B cell (primary cell): ENCODE data around the gene TGM6. TPM values are rescaled to one million over a fixed set of nuclear protein-coding genes. Genes with fewer than 3 reads are reported as not detected.

ENCODE experiments used
- ATAC-seq: fragments of 200-7000 bp; cut with Tn5 transposase; one replicate; pipeline ENCODE4 v1.10.0; 2021; ENCODE audit warnings: low read depth, mild to moderate bottlenecking, moderate number of reproducible peaks, moderate library complexity
- CTCF ChIA-PET: fragments of 350-600 bp; sonication (Branson Sonifier 250); formaldehyde crosslinking; loops from one replicate; lab custom pipeline; 2021; ENCODE audit warnings: antibody characterized with exemption, inconsistent platforms; lab: Charles Lee
- POLR2A ChIA-PET: fragments of 350-600 bp; sonication (Branson Sonifier 250); formaldehyde crosslinking; loops from one replicate; lab custom pipeline; 2021; ENCODE audit warnings: antibody characterized with exemption; lab: Charles Lee
- DNase-seq: peaks from one replicate; pipeline ENCODE4 v3.0.0; 2013
- H2AFZ ChIP-seq: 2 replicates; pipeline ENCODE4 v1.6.1; 2012; ENCODE audit warnings: mild to moderate bottlenecking, low read depth, low read length; ENCODE audit not compliant: insufficient read depth, poor library complexity, severe bottlenecking
- H3K27ac ChIP-seq, 2 donors: 1 replicate in 1 of 2; 2 replicates in 1 of 2; pipeline ENCODE4 v1.5.1; 2012 to 2013; ENCODE audit warnings: low read length in 2 of 2, mild to moderate bottlenecking in 2 of 2, moderate library complexity in 1 of 2
- H3K27me3 ChIP-seq, 4 experiments: fragments of 200-600 bp in 1 of 4; sonication (generic) in 1 of 4; replicated peaks in 1 of 4; 1 replicate in 2 of 4; 2 replicates in 2 of 4; pipeline versions ENCODE4 v1.6.1 to v1.7.0; 2013 to 2016; ENCODE audit warnings: low read length in 3 of 4, mild to moderate bottlenecking in 2 of 4, mixed read lengths in 1 of 4, moderate library complexity in 1 of 4; ENCODE audit not compliant: insufficient read depth in 4 of 4, control insufficient read depth in 3 of 4; ENCODE audit errors: control extremely low read depth in 1 of 4
- H3K36me3 ChIP-seq, 2 experiments: replicated peaks in 1 of 2; 1 replicate in 1 of 2; 2 replicates in 1 of 2; pipeline versions ENCODE4 v1.6.1 to v1.7.1; 2013; ENCODE audit warnings: low read length in 1 of 2; ENCODE audit not compliant: insufficient read depth in 2 of 2, control insufficient read depth in 1 of 2; ENCODE audit errors: control extremely low read depth in 1 of 2, extremely low read depth in 1 of 2
- H3K4me1 ChIP-seq, 2 donors: fragments of 200-600 bp in 1 of 2; sonication (generic) in 1 of 2; 1 replicate in 1 of 2; 2 replicates in 1 of 2; pipeline versions ENCODE4 v1.5.1 to v1.6.1; 2013 to 2017; ENCODE audit warnings: low read length in 2 of 2; ENCODE audit not compliant: control insufficient read depth in 2 of 2, insufficient read depth in 2 of 2
- H3K4me2 ChIP-seq: replicated peaks from 2 replicates; pipeline ENCODE3; 2012; ENCODE audit warnings: mild to moderate bottlenecking, low read depth, low read length; ENCODE audit not compliant: poor library complexity, severe bottlenecking
- H3K4me3 ChIP-seq, 5 experiments: fragments of 200-600 bp in 1 of 5; sonication (generic) in 1 of 5; 1 replicate in 3 of 5; 2 replicates in 2 of 5; pipeline versions ENCODE4 v1.5.1 to v1.7.0; 2011 to 2016; ENCODE audit warnings: low read length in 4 of 5, mild to moderate bottlenecking in 4 of 5, low read depth in 2 of 5, control low read depth in 1 of 5, moderate library complexity in 1 of 5; ENCODE audit not compliant: insufficient read depth in 1 of 5; ENCODE audit errors: control extremely low read depth in 1 of 5, extremely low read depth in 1 of 5
- H3K79me2 ChIP-seq: fragments of 200-600 bp; sonication (generic); one replicate; pipeline ENCODE4 v1.6.0; 2016; ENCODE audit warnings: low read length; ENCODE audit not compliant: control insufficient read depth, insufficient read depth
- H3K9ac ChIP-seq: fragments of 200-600 bp; sonication (generic); 2 replicates; pipeline ENCODE4 v1.6.1; 2017; ENCODE audit warnings: mild to moderate bottlenecking, low read length, moderate library complexity
- H3K9me3 ChIP-seq, 3 donors: one replicate each; pipeline versions ENCODE4 v1.6.1 to v1.7.1; 2013; ENCODE audit warnings: low read length in 2 of 3; ENCODE audit not compliant: control insufficient read depth in 2 of 3, insufficient read depth in 1 of 3; ENCODE audit errors: control extremely low read depth in 1 of 3
- H4K20me1 ChIP-seq: 2 replicates; pipeline ENCODE4 v1.6.0; 2012; ENCODE audit warnings: mild to moderate bottlenecking, low read length; ENCODE audit not compliant: insufficient read depth, control insufficient read depth, poor library complexity, severe bottlenecking
- H3K27ac Mint-ChIP-seq: one replicate; pipeline ENCODE4 v1.8.0; 2021; ENCODE audit warnings: mixed read lengths
- H3K27me3 Mint-ChIP-seq: one replicate; pipeline ENCODE4 v1.8.0; 2021; ENCODE audit warnings: mixed read lengths
- H3K4me1 Mint-ChIP-seq: one replicate; pipeline ENCODE4 v1.8.0; 2021; ENCODE audit warnings: mixed read lengths
- H3K4me3 Mint-ChIP-seq: one replicate; pipeline ENCODE4 v1.8.0; 2021; ENCODE audit warnings: mixed read lengths
- H3K9me3 Mint-ChIP-seq: one replicate; pipeline ENCODE4 v1.8.0; 2022; ENCODE audit warnings: mixed read lengths; ENCODE audit not compliant: insufficient read depth
- CTCF ChIP-seq: fragments of 200-600 bp; IDR thresholded peaks from one replicate; pipeline ENCODE4 v1.8.0; 2022; ENCODE audit warnings: antibody characterized with exemption, mild to moderate bottlenecking
- EZH2 ChIP-seq: IDR thresholded peaks from 2 replicates; pipeline ENCODE4 v1.6.1; 2012; ENCODE audit warnings: borderline replicate concordance, low read depth, mild to moderate bottlenecking, moderate library complexity, low read length; ENCODE audit not compliant: insufficient read depth, poor library complexity, severe bottlenecking
- WGBS: methylation state at CpG from one replicate; pipeline ENCODE4 v1.1.5; 2013; ENCODE audit warnings: missing lambda C conversion rate; ENCODE audit not compliant: insufficient coverage; 5-methylcytosine and 5-hydroxymethylcytosine counted together
- intact Hi-C: fragments of 100-400 bp; cut with micrococcal nuclease; formaldehyde crosslinking; loops from one replicate; pipeline ENCODE4 v1.10.0; 2022
- polyA plus RNA-seq: library from polyadenylated mRNA; depleted of rRNA; stranded (reverse); fragments of >200 nt; gene quantifications from 2 replicates; pipeline ENCODE4 v1.2.3, GENCODE V29; 2012
- total RNA-seq, 2 donors: library from RNA; stranded (reverse); fragments of 120-200 nt in 1 of 2; gene quantifications; 1 replicate in 1 of 2; 2 replicates in 1 of 2; pipeline versions ENCODE4 v1.2.3 to v1.2.4, GENCODE V29; 2013 to 2022

Gene TGM6
- total and polyA plus RNA-seq, 2 donors (not counting 1 experiment from before 2014, with no cell fraction given): not detected

- Mint-ChIP-seq H3K4me1 (no peaks in the 10 kb centered on the region), H3K4me3 (no peak overlapping the region), H3K27me3 (peaks cover 15% of the 10 kb centered on the region), H3K9me3 (peaks cover 7% of the 10 kb centered on the region), H3K27ac (no peak overlapping the region)
- Histone ChIP-seq H4K20me1 (no peaks in the 10 kb centered on the region), H3K4me2 (no peak overlapping the region), H2AFZ (no peak overlapping the region), H3K27me3 (peaks cover 0 to 4% (median 3%) of the 10 kb centered on the region in 4 experiments), H3K36me3 (no peaks in the 10 kb centered on the region), H3K9ac (no peak overlapping the region), H3K4me3 (no peak overlapping the region), H3K9me3 (peaks cover 0 to 11% (median 3%) of the 10 kb centered on the region in 3 donors), H3K79me2 (no peaks in the 10 kb centered on the region), H3K4me1 (no peaks in the 10 kb centered on the region), H3K27ac (no peak overlapping the region)
- ATAC-seq: no peak
- POLR2A ChIA-PET: no interaction called here
- CTCF ChIA-PET: no interaction called here
- no peak for DNase-seq
- no peak for TF ChIP-seq EZH2
- no peak for TF ChIP-seq CTCF
- no CpG with 5 or more reads among the region's 2 CpGs for WGBS
- intact Hi-C loops: no loop called here
Observed at GRCh38 chr20:2363187-2363586, 17.5 kb upstream of the TGM6 start.

- H3K27ac Mint-ChIP-seq: no peak overlapping the region
- H3K4me1 ChIP-seq: no peaks in the 10 kb centered on the region
- H3K9me3 Mint-ChIP-seq: peaks cover 9% of the 10 kb centered on the region
- POLR2A ChIA-PET: no interaction called here
- H3K27me3 Mint-ChIP-seq: peaks cover 19% of the 10 kb centered on the region
- no peak overlapping the region for H3K27ac ChIP-seq
- H3K4me3 ChIP-seq: no peak overlapping the region
- CTCF ChIA-PET: no interaction called here
- peaks cover 0 to 12% (median 3%) of the 10 kb centered on the region in 3 donors for H3K9me3 ChIP-seq
- no peaks in the 10 kb centered on the region for H4K20me1 ChIP-seq
- intact Hi-C loops: no loop called here
- H3K27me3 ChIP-seq: peaks cover 0 to 4% (median 3%) of the 10 kb centered on the region in 4 experiments
- H3K4me2 ChIP-seq: no peak overlapping the region
- TF ChIP-seq CTCF: no peak
- TF ChIP-seq EZH2: no peak
- H3K4me1 Mint-ChIP-seq: no peaks in the 10 kb centered on the region
- H3K36me3 ChIP-seq: no peaks in the 10 kb centered on the region
- no peak overlapping the region for H3K4me3 Mint-ChIP-seq
- no peak overlapping the region for H2AFZ ChIP-seq
- ATAC-seq: no peak
- no peaks in the 10 kb centered on the region for H3K79me2 ChIP-seq
- WGBS: no CpG with 5 or more reads among the region's 1 CpG
- no peak overlapping the region for H3K9ac ChIP-seq
- DNase-seq: no peak
Observed at GRCh38 chr20:2363587-2363986, 17.1 kb upstream of the TGM6 start.
